Upper lobe of right lung (tissue), 1 donor: ENCODE results near the gene GFRA1. TPM values are rescaled to one million over a fixed set of nuclear protein-coding genes. Genes with fewer than 3 reads are reported as not detected.

ENCODE experiments used
- ATAC-seq: fragments of 200-7000 bp; cut with Tn5 transposase; one replicate; pipeline ENCODE4 v1.9.1; 2020; ENCODE audit warnings: mild to moderate bottlenecking, moderate library complexity
- DNase-seq: peaks from one replicate; pipeline ENCODE4 v3.0.0-alpha.2; 2020
- H3K27ac ChIP-seq: fragments of 200-600 bp; one replicate; pipeline ENCODE4 v1.8.0; 2022
- H3K27me3 ChIP-seq: fragments of 200-600 bp; one replicate; pipeline ENCODE4 v1.8.0; 2022; ENCODE audit warnings: mild to moderate bottlenecking
- H3K36me3 ChIP-seq: fragments of 200-600 bp; one replicate; pipeline ENCODE4 v1.8.0; 2022
- H3K4me1 ChIP-seq: fragments of 200-600 bp; one replicate; pipeline ENCODE4 v1.8.0; 2022
- H3K4me3 ChIP-seq: fragments of 200-600 bp; one replicate; pipeline ENCODE4 v1.8.0; 2022; ENCODE audit warnings: mild to moderate bottlenecking
- H3K9me3 ChIP-seq: fragments of 200-600 bp; one replicate; pipeline ENCODE4 v1.8.0; 2022
- CTCF ChIP-seq: fragments of 200-600 bp; IDR thresholded peaks from one replicate; pipeline ENCODE4 v1.8.0; 2022; ENCODE audit warnings: antibody characterized with exemption
- intact Hi-C: fragments of 100-400 bp; cut with DNase I; formaldehyde crosslinking; loops from one replicate; pipeline ENCODE4 v1.11.0; 2022
- total RNA-seq: library from RNA; stranded (reverse); fragmentation: NEBNext Ultra II Directional; extraction: Animal tissue kit (Norgen Biotek cat#: 25700); gene quantifications from one replicate; pipeline ENCODE4 v1.2.1, GENCODE V29; 2021
- donor health status: DM: no; HTN: yes; CAD: no; lungs with severe emphysema.

Gene GFRA1
- total RNA-seq, 1 donor from 2014 or later = 3.4 TPM

DNA sequence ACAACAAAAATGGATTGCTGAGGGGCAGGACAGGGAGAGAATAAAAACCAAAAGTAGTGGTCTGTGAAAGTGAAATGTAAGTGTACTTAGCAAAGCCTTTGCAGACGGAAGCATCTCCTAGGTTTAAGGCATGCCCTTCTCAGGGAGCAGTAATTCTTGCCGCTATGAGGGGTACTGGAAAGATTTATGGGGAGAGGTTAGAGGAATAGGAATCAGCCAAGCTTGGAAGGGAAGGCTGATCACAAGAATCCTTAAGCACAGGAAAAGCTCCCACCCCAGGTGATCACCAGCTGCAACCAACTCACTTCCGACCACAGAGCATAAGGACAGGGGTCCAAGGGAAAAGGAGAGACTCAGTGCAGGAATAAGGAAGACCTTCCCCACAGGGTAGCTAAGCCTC, 10.3 kb downstream of the GFRA1 start:
- no peak for TF ChIP-seq CTCF
- H3K36me3 ChIP-seq = no peaks in the 10 kb centered on the region
- no peak overlapping the region for H3K4me3 ChIP-seq
- no peak for ATAC-seq
- no peaks in the 10 kb centered on the region for H3K27me3 ChIP-seq
- H3K4me1 ChIP-seq = no peaks in the 10 kb centered on the region
- intact Hi-C loops = no loop called here
- no peaks in the 10 kb centered on the region for H3K9me3 ChIP-seq
- no peak for DNase-seq
- H3K27ac ChIP-seq = no peak overlapping the region

GRCh38 chr10:116260599-116260998, 12.4 kb downstream of the GFRA1 start:
- H3K27ac ChIP-seq = no peak overlapping the region
- intact Hi-C loops = no loop called here
- H3K36me3 ChIP-seq = no peaks in the 10 kb centered on the region
- ATAC-seq (no peak), DNase-seq (no peak)
- H3K4me1 ChIP-seq = no peaks in the 10 kb centered on the region
- no peak overlapping the region for H3K4me3 ChIP-seq
- no peak for TF ChIP-seq CTCF
- H3K27me3 ChIP-seq = no peaks in the 10 kb centered on the region
- H3K9me3 ChIP-seq = no peaks in the 10 kb centered on the region

DNA sequence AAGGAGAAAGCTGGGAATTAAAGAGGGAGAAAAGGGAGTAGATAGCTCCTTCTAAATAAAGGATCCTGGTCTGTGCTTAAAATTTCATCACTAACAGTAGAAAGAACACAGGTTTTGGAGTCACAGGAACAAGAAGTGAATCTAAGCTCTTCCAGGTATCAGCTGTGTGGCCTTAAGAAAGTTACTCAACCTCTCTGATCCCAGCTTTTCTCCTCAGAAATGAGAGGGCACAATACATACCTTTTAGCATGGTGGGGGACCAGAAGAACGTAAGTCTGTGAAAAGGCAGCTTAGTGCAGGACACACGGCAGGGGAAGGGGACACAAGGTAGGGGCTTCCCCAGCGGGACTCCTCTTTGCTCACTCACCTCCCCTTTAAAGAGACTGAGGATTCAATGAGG, 13.4 kb downstream of the GFRA1 start:
- H3K4me1 ChIP-seq = no peaks in the 10 kb centered on the region
- no peak overlapping the region for H3K4me3 ChIP-seq
- H3K36me3 ChIP-seq = no peaks in the 10 kb centered on the region
- H3K27ac ChIP-seq = no peak overlapping the region
- intact Hi-C loops = no loop called here
- DNase-seq (no peak), ATAC-seq (no peak)
- no peaks in the 10 kb centered on the region for H3K27me3 ChIP-seq
- no peaks in the 10 kb centered on the region for H3K9me3 ChIP-seq
- TF ChIP-seq CTCF = no peak

GRCh38 chr10:116257785-116258184, 15.2 kb downstream of the GFRA1 start:
- no peaks in the 10 kb centered on the region for H3K36me3 ChIP-seq
- no peaks in the 10 kb centered on the region for H3K4me1 ChIP-seq
- no peak for TF ChIP-seq CTCF
- no peak overlapping the region for H3K4me3 ChIP-seq
- DNase-seq (no peak), ATAC-seq (no peak)
- H3K27ac ChIP-seq = no peak overlapping the region
- no peaks in the 10 kb centered on the region for H3K27me3 ChIP-seq
- H3K9me3 ChIP-seq = no peaks in the 10 kb centered on the region
- intact Hi-C loops = no loop called here

- no peak for TF ChIP-seq CTCF
- Histone ChIP-seq H3K9me3 (no peaks in the 10 kb centered on the region), H3K27me3 (no peaks in the 10 kb centered on the region), H3K27ac (no peak overlapping the region), H3K36me3 (no peaks in the 10 kb centered on the region), H3K4me1 (no peaks in the 10 kb centered on the region), H3K4me3 (no peak overlapping the region)
- peak; percentile 29 for ATAC-seq
- no peak for DNase-seq
- intact Hi-C loops = no loop called here
Measured at GRCh38 chr10:116256752-116257259, 16.2 kb downstream of the GFRA1 start.
